ENCODE measurements around the gene GPR15. TPM values are rescaled to one million over a fixed set of nuclear protein-coding genes. Genes with fewer than 3 reads are reported as not detected.

GPR15 gene
- total RNA-seq, 1 experiment from 2014 or later: not detected

DNA sequence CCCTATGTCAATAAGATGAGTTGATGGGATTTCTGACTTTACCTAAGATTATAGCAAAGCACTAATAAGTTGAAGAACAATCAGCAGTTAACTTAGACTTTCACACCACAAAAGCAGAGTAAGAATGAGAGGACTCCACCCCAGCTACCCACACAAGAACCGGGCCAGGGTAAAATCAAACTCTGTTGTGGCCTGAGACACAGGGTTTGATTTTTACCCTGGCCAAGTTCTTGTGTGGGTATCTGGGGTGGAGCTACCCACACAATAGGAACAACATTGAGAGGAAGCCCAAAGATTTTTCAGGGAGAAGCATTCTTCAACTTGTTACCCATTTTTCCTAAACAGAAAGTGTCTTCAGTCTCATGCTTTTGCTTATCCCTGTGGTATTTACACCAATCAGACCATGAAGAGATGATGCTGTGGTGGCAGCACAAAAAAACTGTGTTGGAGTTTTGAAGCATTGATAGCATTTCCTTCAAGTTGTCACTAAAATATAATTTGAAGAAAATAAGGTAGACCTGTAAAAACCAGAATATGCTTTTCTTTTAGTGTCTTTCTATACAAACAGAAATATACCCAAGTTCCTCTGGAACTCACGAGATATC, 36.0 kb downstream of the GPR15 start:
- TF ChIP-seq, protein P1, sequence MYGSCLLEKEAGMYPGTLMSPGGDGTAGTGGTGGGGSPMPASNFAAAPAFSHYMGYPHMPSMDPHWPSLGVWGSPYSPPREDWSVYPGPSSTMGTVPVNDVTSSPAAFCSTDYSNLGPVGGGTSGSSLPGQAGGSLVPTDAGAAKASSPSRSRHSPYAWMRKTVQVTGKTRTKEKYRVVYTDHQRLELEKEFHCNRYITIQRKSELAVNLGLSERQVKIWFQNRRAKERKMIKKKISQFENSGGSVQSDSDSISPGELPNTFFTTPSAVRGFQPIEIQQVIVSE (CRISPR knock-in tag; IDR thresholded peaks at IDR 0.05; ENCODE audit: borderline replicate concordance): no peak
- TF ChIP-seq ESRRA (CRISPR knock-in tag; IDR thresholded peaks at IDR 0.05; ENCODE audit: borderline replicate concordance): no peak
- TF ChIP-seq, protein P2, sequence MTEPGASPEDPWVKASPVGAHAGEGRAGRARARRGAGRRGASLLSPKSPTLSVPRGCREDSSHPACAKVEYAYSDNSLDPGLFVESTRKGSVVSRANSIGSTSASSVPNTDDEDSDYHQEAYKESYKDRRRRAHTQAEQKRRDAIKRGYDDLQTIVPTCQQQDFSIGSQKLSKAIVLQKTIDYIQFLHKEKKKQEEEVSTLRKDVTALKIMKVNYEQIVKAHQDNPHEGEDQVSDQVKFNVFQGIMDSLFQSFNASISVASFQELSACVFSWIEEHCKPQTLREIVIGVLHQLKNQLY (CRISPR knock-in tag; IDR thresholded peaks at IDR 0.05): no peak
- no peak for TF ChIP-seq EMX1 (CRISPR knock-in tag; IDR thresholded peaks at IDR 0.05)
- no peak for TF ChIP-seq NFE2L1 (CRISPR knock-in tag; IDR thresholded peaks at IDR 0.05)
- TF ChIP-seq CREB1 (CRISPR knock-in tag; IDR thresholded peaks at IDR 0.05): no peak
- no peak for TF ChIP-seq ZBTB21 (CRISPR knock-in tag; IDR thresholded peaks at IDR 0.05; ENCODE audit: borderline replicate concordance)
- TF ChIP-seq, protein P3, sequence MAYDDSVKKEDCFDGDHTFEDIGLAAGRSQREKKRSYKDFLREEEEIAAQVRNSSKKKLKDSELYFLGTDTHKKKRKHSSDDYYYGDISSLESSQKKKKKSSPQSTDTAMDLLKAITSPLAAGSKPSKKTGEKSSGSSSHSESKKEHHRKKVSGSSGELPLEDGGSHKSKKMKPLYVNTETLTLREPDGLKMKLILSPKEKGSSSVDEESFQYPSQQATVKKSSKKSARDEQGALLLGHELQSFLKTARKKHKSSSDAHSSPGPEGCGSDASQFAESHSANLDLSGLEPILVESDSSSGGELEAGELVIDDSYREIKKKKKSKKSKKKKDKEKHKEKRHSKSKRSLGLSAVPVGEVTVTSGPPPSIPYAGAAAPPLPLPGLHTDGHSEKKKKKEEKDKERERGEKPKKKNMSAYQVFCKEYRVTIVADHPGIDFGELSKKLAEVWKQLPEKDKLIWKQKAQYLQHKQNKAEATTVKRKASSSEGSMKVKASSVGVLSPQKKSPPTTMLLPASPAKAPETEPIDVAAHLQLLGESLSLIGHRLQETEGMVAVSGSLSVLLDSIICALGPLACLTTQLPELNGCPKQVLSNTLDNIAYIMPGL (CRISPR knock-in tag; IDR thresholded peaks at IDR 0.05): no peak
- TF ChIP-seq, protein P4, sequence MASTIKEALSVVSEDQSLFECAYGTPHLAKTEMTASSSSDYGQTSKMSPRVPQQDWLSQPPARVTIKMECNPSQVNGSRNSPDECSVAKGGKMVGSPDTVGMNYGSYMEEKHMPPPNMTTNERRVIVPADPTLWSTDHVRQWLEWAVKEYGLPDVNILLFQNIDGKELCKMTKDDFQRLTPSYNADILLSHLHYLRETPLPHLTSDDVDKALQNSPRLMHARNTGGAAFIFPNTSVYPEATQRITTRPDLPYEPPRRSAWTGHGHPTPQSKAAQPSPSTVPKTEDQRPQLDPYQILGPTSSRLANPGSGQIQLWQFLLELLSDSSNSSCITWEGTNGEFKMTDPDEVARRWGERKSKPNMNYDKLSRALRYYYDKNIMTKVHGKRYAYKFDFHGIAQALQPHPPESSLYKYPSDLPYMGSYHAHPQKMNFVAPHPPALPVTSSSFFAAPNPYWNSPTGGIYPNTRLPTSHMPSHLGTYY (CRISPR knock-in tag; IDR thresholded peaks at IDR 0.05): no peak
- no peak for TF ChIP-seq MYBL2 (CRISPR knock-in tag; IDR thresholded peaks at IDR 0.05)
- TF ChIP-seq SOX15 (CRISPR knock-in tag; IDR thresholded peaks at IDR 0.05): no peak
- TF ChIP-seq, protein P5, sequence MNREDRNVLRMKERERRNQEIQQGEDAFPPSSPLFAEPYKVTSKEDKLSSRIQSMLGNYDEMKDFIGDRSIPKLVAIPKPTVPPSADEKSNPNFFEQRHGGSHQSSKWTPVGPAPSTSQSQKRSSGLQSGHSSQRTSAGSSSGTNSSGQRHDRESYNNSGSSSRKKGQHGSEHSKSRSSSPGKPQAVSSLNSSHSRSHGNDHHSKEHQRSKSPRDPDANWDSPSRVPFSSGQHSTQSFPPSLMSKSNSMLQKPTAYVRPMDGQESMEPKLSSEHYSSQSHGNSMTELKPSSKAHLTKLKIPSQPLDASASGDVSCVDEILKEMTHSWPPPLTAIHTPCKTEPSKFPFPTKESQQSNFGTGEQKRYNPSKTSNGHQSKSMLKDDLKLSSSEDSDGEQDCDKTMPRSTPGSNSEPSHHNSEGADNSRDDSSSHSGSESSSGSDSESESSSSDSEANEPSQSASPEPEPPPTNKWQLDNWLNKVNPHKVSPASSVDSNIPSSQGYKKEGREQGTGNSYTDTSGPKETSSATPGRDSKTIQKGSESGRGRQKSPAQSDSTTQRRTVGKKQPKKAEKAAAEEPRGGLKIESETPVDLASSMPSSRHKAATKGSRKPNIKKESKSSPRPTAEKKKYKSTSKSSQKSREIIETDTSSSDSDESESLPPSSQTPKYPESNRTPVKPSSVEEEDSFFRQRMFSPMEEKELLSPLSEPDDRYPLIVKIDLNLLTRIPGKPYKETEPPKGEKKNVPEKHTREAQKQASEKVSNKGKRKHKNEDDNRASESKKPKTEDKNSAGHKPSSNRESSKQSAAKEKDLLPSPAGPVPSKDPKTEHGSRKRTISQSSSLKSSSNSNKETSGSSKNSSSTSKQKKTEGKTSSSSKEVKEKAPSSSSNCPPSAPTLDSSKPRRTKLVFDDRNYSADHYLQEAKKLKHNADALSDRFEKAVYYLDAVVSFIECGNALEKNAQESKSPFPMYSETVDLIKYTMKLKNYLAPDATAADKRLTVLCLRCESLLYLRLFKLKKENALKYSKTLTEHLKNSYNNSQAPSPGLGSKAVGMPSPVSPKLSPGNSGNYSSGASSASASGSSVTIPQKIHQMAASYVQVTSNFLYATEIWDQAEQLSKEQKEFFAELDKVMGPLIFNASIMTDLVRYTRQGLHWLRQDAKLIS (CRISPR knock-in tag; IDR thresholded peaks at IDR 0.05; ENCODE audit: borderline replicate concordance): no peak
- TF ChIP-seq ZNF121 (CRISPR knock-in tag; IDR thresholded peaks at IDR 0.05): no peak

DNA sequence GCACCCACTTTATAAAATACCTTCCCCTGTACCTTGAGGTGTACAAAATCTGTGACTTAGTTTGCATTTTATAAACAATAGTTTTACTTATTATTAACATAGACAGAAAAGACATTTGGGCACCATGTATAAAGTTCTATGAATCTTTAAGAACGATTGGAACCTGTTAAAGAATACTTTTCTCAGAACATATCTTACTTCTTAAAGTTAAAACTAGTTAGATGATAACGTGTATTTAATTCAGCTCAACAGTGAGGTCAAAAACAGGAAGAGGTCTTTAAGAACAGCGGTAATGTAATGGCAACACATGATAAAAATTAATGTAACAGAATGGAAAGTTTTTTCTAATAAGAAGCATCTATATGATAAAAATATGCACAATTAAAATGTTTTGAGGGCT, 36.6 kb downstream of the GPR15 start:
- Mint-ChIP-seq H3K27ac (no peak overlapping the region), H3K36me3 (no peaks in the 10 kb centered on the region), H3K4me3 (no peak overlapping the region), H3K27me3 (ENCODE audit: low read depth) (no peaks in the 10 kb centered on the region), H3K4me1 (peaks cover 9% of the 10 kb centered on the region), H3K9me3 (no peaks in the 10 kb centered on the region)
- DNase-seq (ENCODE audit: low spot score): no peak
- no peak for ATAC-seq
- ChIA-PET POLR2A (no interaction called here), CTCF (interaction anchor here (0.6 kb wide), 1 partner anchor 89 kb away, joined by 3 read pairs; no protein-coding TSS in a partner anchor)
- TF ChIP-seq, protein P6, sequence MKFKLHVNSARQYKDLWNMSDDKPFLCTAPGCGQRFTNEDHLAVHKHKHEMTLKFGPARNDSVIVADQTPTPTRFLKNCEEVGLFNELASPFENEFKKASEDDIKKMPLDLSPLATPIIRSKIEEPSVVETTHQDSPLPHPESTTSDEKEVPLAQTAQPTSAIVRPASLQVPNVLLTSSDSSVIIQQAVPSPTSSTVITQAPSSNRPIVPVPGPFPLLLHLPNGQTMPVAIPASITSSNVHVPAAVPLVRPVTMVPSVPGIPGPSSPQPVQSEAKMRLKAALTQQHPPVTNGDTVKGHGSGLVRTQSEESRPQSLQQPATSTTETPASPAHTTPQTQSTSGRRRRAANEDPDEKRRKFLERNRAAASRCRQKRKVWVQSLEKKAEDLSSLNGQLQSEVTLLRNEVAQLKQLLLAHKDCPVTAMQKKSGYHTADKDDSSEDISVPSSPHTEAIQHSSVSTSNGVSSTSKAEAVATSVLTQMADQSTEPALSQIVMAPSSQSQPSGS (CRISPR knock-in tag; IDR thresholded peaks at IDR 0.05; ENCODE audit: borderline replicate concordance, low read depth): no peak
- TF ChIP-seq, protein P7, sequence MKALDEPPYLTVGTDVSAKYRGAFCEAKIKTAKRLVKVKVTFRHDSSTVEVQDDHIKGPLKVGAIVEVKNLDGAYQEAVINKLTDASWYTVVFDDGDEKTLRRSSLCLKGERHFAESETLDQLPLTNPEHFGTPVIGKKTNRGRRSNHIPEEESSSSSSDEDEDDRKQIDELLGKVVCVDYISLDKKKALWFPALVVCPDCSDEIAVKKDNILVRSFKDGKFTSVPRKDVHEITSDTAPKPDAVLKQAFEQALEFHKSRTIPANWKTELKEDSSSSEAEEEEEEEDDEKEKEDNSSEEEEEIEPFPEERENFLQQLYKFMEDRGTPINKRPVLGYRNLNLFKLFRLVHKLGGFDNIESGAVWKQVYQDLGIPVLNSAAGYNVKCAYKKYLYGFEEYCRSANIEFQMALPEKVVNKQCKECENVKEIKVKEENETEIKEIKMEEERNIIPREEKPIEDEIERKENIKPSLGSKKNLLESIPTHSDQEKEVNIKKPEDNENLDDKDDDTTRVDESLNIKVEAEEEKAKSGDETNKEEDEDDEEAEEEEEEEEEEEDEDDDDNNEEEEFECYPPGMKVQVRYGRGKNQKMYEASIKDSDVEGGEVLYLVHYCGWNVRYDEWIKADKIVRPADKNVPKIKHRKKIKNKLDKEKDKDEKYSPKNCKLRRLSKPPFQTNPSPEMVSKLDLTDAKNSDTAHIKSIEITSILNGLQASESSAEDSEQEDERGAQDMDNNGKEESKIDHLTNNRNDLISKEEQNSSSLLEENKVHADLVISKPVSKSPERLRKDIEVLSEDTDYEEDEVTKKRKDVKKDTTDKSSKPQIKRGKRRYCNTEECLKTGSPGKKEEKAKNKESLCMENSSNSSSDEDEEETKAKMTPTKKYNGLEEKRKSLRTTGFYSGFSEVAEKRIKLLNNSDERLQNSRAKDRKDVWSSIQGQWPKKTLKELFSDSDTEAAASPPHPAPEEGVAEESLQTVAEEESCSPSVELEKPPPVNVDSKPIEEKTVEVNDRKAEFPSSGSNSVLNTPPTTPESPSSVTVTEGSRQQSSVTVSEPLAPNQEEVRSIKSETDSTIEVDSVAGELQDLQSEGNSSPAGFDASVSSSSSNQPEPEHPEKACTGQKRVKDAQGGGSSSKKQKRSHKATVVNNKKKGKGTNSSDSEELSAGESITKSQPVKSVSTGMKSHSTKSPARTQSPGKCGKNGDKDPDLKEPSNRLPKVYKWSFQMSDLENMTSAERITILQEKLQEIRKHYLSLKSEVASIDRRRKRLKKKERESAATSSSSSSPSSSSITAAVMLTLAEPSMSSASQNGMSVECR (CRISPR knock-in tag; IDR thresholded peaks at IDR 0.05; ENCODE audit: borderline replicate concordance): no peak
- TF ChIP-seq NR3C1 (CRISPR knock-in tag; conservative IDR thresholded peaks at IDR 0.05; ENCODE audit: low read depth): no peak
- TF ChIP-seq, protein P8, sequence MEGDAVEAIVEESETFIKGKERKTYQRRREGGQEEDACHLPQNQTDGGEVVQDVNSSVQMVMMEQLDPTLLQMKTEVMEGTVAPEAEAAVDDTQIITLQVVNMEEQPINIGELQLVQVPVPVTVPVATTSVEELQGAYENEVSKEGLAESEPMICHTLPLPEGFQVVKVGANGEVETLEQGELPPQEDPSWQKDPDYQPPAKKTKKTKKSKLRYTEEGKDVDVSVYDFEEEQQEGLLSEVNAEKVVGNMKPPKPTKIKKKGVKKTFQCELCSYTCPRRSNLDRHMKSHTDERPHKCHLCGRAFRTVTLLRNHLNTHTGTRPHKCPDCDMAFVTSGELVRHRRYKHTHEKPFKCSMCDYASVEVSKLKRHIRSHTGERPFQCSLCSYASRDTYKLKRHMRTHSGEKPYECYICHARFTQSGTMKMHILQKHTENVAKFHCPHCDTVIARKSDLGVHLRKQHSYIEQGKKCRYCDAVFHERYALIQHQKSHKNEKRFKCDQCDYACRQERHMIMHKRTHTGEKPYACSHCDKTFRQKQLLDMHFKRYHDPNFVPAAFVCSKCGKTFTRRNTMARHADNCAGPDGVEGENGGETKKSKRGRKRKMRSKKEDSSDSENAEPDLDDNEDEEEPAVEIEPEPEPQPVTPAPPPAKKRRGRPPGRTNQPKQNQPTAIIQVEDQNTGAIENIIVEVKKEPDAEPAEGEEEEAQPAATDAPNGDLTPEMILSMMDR (IDR thresholded peaks at IDR 0.05): no peak

More for the DNA sequence above, 36.0 kb downstream of the GPR15 start:
- Mint-ChIP-seq H3K4me1 (0 out of 2 replicates have a peak, but pooled peaks cover 3% of the 10 kb centered on the region), H3K36me3 (no peaks in the 10 kb centered on the region), H3K27ac (no peak overlapping the region), H3K27me3 (ENCODE audit: low read depth) (no peaks in the 10 kb centered on the region), H3K4me3 (no peak overlapping the region), H3K9me3 (no peaks in the 10 kb centered on the region)
- DNase-seq (ENCODE audit: low spot score) (no peak), ATAC-seq (no peak)
- ChIA-PET CTCF (interaction anchor here (0.6 to 1.1 kb wide), 2 partner anchors 45 to 89 kb away, joined by 3 read pairs; partner anchors contain the start of gene CLDND1), POLR2A (no interaction called here)

Measured in WTC11 (cell line).